T-helper 1 cell treated with Interleukin-12 subunit alpha and Interleukin-12 subunit beta and Interleukin-4 antibody, amounts not matched to agents 30 μg/mL and 1 μg/mL, for 36 hours (primary cell): ENCODE measurements around the gene CCL24.
"Not testable (repeated sequence)": the region's sequence is repeated elsewhere in the genome, so short reads cannot be mapped to it uniquely, and the experiment has no call there.

Experiments
- H3K27ac Mint-ChIP-seq: one replicate; pipeline ENCODE4 v1.8.0; 2021; ENCODE audit warnings: mild to moderate bottlenecking, mixed read lengths
- H3K27me3 Mint-ChIP-seq: one replicate; pipeline ENCODE4 v1.8.0; 2021; ENCODE audit warnings: low read depth, mixed read lengths
- H3K36me3 Mint-ChIP-seq: one replicate; pipeline ENCODE4 v1.8.0; 2021; ENCODE audit warnings: low read depth, mixed read lengths
- H3K4me1 Mint-ChIP-seq: one replicate; pipeline ENCODE4 v1.8.0; 2021; ENCODE audit warnings: low read depth, mixed read lengths
- H3K4me3 Mint-ChIP-seq: one replicate; pipeline ENCODE4 v1.8.0; 2021; ENCODE audit warnings: mild to moderate bottlenecking, moderate library complexity, mixed read lengths
- H3K9me3 Mint-ChIP-seq: one replicate; pipeline ENCODE4 v1.8.0; 2021; ENCODE audit warnings: mixed read lengths

Gene CCL24

DNA sequence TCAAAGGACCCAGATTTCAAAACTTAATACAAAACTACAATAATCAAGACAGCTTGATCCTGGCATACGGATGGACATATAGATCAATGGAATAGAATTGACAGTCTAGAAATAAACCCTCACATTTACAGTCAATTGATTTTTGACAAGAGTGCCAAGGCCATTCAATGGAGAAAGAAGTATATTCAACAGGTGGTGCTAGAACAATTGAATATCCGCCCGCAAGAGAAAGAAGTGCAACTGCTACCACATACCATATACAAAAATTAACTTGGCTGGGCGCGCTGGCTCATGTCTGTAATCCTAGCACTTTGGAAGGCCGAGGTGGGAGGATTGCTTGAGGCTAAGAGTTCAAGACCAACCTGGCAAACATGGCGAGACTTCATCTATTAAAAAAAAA is 23.2 kb upstream of the CCL24 start:
- no peaks in the 10 kb centered on the region for H3K27me3 Mint-ChIP-seq
- H3K27ac Mint-ChIP-seq: no peak overlapping the region
- H3K4me1 Mint-ChIP-seq: no peaks in the 10 kb centered on the region
- no peak overlapping the region for H3K4me3 Mint-ChIP-seq
- no peaks in the 10 kb centered on the region for H3K36me3 Mint-ChIP-seq
- no peaks in the 10 kb centered on the region for H3K9me3 Mint-ChIP-seq

DNA sequence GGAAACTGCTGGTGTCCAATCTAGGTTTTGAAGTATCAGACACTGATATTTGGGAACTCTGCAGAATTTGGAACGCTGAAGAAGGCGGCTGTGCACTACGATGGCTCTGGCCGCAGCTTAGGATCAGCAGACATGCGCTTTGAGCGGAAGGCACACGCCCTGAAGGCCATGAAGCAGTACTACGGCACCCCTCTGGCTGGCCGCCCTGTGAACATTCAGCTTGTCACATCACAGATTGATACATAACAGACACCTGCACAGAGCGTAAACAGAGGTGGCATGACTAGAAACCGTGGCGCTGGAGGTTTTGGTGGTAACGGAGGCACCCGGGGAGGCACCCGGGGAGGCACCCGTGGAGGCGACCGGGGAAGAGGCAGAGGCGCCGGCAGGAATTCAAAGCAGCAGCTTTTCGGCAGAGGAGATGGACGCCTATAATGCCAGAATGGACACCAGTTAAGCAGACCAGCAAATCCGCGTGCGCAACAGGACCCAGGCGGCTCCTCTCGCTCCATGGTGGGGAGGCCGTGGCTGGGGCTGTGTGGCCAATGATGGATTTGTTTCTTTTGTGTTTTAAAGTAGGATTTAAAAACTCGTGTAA is 22.2 kb upstream of the CCL24 start:
- Mint-ChIP-seq H3K4me1 (no peaks in the 10 kb centered on the region), H3K36me3 (no peaks in the 10 kb centered on the region), H3K27ac (no peak overlapping the region), H3K4me3 (no peak overlapping the region), H3K9me3 (no peaks in the 10 kb centered on the region), H3K27me3 (no peaks in the 10 kb centered on the region)

DNA sequence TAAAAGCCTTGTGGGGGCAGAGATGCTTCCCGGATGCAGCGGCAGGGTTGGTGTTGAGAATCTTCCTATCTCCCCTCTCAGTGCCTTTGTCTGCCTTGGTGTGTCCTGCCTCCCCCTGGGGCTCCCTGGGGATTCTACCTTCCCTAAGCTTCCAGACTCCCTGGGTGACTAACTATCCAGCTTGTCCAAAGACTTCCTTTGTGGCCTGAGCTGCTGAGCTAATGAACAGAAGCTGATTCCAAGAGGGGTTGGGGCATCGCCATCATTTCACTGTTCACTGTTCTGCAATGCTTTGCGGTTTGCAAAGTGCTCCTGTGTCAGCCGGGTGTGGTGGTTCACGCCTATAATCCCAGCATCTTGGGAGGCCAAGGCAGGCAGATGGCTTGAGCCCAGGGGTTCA is 20.1 kb upstream of the CCL24 start:
- H3K36me3 Mint-ChIP-seq, H3K27me3 Mint-ChIP-seq, H3K4me3 Mint-ChIP-seq, H3K9me3 Mint-ChIP-seq, H3K27ac Mint-ChIP-seq, H3K4me1 Mint-ChIP-seq: not testable (repeated sequence)

DNA sequence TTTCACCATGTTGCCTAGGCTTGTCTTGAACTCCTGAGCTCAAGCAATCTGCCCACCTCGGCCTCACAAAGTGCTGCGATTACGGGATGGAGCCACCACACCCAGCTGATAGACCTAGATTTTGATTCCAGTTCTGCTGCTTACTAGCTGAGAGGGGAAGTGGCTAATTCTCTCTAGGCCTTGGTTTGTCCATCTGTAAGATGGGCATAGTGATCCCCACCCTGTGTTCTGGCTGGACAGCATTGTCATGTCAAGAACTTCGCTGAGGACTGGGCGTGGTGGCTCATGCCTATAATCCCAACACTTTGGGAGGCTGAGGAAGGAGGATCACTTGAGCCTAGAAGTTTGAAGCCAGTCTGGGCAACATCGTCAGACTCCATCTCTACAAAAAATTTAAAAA is 17.4 kb upstream of the CCL24 start:
- no peaks in the 10 kb centered on the region for H3K9me3 Mint-ChIP-seq
- H3K27me3 Mint-ChIP-seq: no peaks in the 10 kb centered on the region
- H3K4me1 Mint-ChIP-seq: no peaks in the 10 kb centered on the region
- H3K4me3 Mint-ChIP-seq: no peak overlapping the region
- no peak overlapping the region for H3K27ac Mint-ChIP-seq
- no peaks in the 10 kb centered on the region for H3K36me3 Mint-ChIP-seq

DNA sequence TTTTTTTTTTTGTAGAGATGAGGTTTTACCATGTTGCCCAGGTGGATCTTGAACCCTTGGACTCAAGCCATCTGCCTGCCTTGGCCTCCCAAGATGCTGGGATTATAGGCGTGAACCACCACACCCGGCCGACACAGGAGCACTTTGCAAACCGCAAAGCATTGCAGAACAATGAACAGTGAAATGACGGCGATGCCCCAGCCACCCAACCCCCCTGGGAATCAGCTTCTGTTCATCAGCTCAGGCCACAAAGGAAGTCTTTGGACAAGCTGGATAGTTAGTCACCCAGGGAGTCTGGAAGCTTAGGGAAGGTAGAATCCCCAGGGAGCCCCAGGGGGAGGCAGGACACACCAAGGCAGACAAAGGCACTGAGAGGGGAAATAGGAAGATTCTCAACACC is 16.1 kb upstream of the CCL24 start:
- H3K27me3 Mint-ChIP-seq, H3K4me1 Mint-ChIP-seq, H3K9me3 Mint-ChIP-seq, H3K27ac Mint-ChIP-seq, H3K4me3 Mint-ChIP-seq, H3K36me3 Mint-ChIP-seq: not testable (repeated sequence)

DNA sequence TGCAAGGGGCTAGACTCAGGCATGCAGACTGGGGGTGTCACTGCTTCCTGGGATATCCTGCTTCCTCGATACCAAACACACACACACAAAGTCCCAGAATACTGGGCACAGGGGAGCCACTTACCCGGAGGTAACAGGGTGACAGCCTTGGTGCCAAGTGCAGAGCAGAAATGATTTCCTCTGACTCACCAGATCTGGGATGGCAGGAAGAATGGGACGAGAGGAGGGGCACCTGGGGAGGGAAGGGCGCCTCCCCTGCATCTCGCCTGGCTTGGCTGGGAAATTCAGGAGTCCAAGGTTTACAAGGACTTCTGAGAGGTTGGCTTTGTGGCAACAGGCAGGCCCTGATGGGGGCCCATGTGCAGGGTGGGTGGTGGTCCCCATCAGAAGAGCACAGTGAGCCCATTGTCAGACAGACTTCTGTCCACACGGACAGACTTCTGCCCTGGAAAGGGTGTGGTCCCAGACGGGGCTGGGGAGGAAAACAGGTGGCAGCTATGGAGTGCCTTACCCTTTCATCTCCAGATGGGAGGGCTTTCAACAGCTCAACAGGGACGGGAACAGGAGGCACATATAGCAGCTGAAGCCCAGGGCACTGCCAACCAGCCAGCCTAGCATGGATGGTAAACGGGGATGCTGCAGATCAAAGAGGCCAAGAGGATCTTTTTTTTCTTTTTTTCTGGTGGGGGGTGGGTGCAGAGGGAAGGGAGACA is 9.7 kb upstream of the CCL24 start:
- H3K9me3 Mint-ChIP-seq: no peaks in the 10 kb centered on the region
- no peaks in the 10 kb centered on the region for H3K27me3 Mint-ChIP-seq
- H3K4me3 Mint-ChIP-seq: no peak overlapping the region
- no peaks in the 10 kb centered on the region for H3K36me3 Mint-ChIP-seq
- H3K27ac Mint-ChIP-seq: no peak overlapping the region
- H3K4me1 Mint-ChIP-seq: no peaks in the 10 kb centered on the region

DNA sequence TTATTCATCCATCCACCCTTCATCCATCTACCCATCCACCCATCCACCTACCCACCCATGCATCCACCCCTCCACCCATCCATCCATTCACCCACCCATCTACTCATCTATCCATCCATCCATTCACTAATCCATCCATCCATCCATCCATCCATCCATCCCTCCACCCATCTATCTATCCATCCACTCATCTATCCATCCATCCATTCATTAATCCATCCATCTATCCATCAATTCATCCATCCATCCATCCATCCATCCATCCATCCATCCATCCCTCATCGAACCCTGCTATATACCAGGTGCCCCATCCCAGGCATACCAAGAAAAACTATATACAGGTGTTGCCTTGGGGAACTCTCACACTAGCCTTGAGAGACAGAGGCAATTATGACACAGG is 7.1 kb upstream of the CCL24 start:
- Mint-ChIP-seq H3K4me3 (no peak overlapping the region), H3K27ac (no peak overlapping the region), H3K27me3 (no peaks in the 10 kb centered on the region), H3K4me1 (no peaks in the 10 kb centered on the region), H3K9me3 (no peaks in the 10 kb centered on the region), H3K36me3 (no peaks in the 10 kb centered on the region)

DNA sequence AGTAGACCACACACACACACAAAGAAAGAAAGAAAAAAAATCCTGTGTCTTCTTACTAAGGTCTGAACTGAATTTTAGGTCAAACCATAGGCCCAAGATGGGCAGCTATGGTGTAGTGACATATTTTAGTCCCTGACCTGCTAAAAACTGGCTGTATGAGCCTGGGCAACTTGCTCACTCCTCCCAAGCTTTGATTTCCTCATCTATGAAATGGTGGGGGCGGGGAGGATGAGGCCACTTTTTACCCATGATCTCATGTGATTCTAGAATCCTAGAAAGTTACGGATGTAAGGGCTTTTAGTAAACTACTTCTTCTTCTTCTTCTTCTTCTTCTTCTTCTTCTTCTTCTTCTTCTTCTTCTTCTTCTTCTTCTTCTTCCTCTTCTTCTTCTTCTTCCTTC is 6.1 kb upstream of the CCL24 start:
- Mint-ChIP-seq H3K27me3 (no peaks in the 10 kb centered on the region), H3K36me3 (no peaks in the 10 kb centered on the region), H3K4me1 (no peaks in the 10 kb centered on the region), H3K4me3 (no peak overlapping the region), H3K27ac (no peak overlapping the region), H3K9me3 (no peaks in the 10 kb centered on the region)

DNA sequence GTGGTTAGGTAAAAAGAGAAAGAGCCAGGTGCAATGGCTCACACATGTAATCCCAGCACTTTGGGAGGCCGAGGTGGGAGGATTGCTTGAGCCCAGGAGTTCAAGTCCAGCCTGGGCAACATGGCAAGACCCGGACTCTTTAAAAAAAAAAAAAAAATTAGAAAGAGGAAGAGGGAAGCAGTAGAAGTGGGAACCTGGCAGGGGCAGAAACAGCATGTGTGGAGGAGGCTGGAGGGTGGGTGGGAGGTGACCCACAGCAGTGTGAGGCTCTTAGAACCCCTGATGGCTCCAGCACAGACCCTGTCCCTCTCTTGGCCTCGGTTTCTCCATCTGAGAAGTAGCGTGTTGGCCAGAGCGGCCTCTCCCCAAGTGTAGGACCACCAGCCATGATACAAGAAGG is 4.9 kb upstream of the CCL24 start:
- Mint-ChIP-seq H3K9me3 (no peaks in the 10 kb centered on the region), H3K27ac (no peak overlapping the region), H3K27me3 (no peaks in the 10 kb centered on the region), H3K4me1 (no peaks in the 10 kb centered on the region), H3K4me3 (no peak overlapping the region), H3K36me3 (no peaks in the 10 kb centered on the region)

DNA sequence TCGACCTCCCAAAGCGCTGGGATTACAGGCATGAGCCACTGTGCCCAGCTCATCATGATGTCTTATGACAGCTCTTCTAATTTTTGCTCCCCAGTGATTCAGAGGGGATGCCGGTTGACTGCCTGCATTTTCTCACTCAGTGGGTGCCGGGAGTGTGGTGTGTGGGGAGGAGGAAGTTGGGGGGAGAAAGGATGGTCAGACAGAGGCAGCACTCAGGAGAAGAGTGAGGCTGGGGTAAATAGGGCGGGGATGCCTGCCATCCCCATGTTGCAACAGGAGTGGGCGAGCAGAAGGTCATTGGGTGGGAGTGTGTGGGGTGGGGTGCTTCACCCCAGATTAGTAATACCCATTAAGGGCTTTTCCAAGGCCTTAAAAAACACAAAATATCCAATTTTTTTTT is 3.5 kb upstream of the CCL24 start:
- H3K4me1 Mint-ChIP-seq: no peaks in the 10 kb centered on the region
- H3K9me3 Mint-ChIP-seq: no peaks in the 10 kb centered on the region
- no peaks in the 10 kb centered on the region for H3K27me3 Mint-ChIP-seq
- no peaks in the 10 kb centered on the region for H3K36me3 Mint-ChIP-seq
- H3K4me3 Mint-ChIP-seq: no peak overlapping the region
- H3K27ac Mint-ChIP-seq: peak overlapping the region; percentile 34

DNA sequence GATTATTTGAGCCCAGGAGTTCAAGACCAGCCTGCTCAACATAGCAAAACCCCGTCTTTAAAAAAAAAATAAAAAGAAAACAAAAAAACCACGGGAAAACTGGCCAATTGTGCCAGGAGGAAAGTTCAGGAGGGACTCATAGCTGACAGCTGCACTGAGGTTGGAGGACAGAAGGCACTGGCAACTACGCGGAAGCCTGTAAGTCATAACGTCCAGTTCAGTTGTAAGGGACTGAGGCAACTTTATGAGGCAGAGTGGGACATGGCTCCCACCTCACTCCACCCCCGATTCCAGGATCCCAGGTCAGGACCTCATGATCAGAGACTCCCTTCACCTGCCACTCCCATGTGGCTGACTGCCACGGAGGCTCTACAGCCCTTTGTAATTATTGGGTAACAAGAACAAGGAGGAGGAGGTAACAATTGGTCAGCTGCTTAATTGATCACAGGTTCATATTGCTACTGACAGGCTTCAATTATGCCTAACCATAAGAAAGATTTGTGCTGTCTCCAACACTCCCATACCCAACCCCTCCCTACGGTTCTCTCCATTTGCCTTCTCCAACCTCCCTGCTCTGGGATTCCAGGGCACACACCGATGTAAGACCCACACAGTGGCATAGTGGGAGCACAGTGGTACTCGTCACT is 1.9 kb upstream of the CCL24 start:
- Mint-ChIP-seq H3K27me3 (no peaks in the 10 kb centered on the region), H3K9me3 (no peaks in the 10 kb centered on the region), H3K4me3 (no peak overlapping the region), H3K4me1 (no peaks in the 10 kb centered on the region), H3K36me3 (no peaks in the 10 kb centered on the region), H3K27ac (no peak overlapping the region)

DNA sequence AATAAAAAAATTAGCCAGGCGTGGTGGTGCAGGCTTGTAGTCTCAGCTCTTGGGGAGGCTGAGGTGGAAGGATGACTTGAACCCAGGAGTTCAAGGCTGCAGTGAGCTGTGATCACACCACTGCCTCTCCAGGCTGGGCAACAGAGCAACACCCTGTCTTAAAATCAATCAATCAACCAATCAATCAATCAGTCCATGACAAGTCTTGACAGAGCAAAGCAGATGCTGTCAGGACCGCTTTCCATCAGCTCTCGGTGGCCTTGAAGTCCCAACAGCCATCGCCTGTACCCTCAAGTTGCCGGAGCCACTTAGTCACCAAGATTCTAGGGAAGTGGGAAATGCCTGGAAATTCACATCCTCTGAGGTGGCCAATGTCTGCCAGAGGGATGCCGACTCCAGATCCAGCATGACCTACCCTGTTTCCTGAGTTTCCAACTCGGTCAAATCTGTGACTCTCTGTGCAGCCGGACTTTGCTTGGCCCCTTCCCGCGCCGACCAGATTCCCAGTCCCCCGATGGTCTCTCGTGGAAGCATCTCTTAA is 871 bp upstream of the CCL24 start:
- Mint-ChIP-seq H3K27me3 (no peaks in the 10 kb centered on the region), H3K27ac (no peak overlapping the region), H3K4me1 (no peaks in the 10 kb centered on the region), H3K9me3 (no peaks in the 10 kb centered on the region), H3K4me3 (no peak overlapping the region), H3K36me3 (no peaks in the 10 kb centered on the region)

DNA sequence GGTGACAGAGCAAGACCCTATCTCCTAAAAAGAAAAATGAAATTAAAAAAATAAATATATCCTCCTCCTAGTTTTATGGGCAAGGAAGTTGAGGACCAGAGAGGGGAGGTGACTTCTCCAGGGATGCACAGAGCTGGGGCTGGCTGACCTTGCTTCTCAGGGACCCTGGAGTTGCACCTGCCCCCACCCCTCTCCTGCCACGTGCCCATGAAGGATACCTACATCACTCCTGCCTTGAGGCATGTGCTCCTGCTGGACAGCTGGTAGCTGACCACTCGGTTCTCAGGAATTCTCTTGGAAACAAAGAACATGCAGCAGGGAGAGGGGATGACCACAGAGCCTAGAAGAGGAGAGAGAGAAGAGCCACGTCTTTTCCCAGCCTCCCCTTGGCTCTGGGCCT is 522 bp downstream of the CCL24 start:
- Mint-ChIP-seq H3K27ac (no peak overlapping the region), H3K4me3 (no peak overlapping the region), H3K27me3 (no peaks in the 10 kb centered on the region), H3K9me3 (peaks cover under 1% of the 10 kb centered on the region), H3K4me1 (no peaks in the 10 kb centered on the region), H3K36me3 (no peaks in the 10 kb centered on the region)

DNA sequence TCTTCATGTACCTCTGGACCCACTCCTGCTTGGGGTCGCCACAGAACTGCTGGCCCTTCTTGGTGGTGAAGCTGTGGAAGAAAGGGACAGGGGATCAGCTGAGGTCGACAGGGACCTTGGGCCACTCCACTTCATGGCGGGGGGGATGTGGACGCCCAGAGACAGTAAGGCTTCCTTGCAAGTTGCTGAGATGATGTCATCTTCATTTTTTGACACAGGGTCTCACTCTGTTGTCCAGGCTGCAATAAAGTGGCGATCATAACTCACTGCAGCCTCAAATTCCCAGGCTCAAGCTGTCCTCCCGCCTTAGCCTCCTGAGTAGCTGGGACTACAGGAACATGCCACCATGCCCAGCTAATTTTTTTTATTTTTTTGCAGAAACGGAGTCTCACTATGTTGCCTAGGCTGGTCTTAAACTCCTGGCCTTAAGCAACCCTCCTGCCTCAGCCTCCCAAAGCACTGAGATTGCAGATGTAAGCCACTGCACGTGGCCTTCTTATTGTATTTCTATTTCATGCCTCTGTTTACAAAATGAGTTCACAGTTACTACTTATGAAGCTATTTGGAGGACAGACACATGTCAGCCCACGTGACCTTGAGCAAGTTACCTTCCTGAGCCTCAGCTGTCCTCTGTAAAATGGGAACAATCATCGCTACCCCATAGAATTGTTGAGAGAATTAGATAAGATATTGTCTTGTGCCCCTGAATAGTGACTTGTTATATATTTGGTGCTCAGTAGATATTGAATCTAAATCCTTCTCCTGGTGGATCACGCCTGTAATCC is 1.5 kb downstream of the CCL24 start:
- Mint-ChIP-seq H3K4me1 (no peaks in the 10 kb centered on the region), H3K4me3 (no peak overlapping the region), H3K36me3 (no peaks in the 10 kb centered on the region), H3K27me3 (no peaks in the 10 kb centered on the region), H3K9me3 (peaks cover 11% of the 10 kb centered on the region), H3K27ac (no peak overlapping the region)

DNA sequence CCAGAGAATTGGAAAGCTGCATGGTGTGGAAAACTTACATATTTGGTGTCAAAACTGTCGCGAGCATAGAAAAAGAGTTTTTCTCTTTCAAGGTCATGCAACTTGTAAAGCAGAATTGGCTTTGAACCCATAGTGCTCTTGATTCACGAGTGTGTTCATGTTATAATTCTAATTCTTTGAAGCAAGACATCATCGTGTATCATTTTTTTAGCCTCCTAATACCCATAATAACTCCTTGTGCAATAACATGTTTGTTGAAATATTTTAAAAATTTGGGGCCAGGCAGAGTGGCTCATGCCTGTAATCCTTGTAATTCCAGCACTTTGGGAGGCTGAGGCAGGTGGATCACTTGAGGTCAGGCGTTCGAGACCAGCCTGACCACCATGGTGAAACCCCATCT is 4.2 kb downstream of the CCL24 start:
- H3K9me3 Mint-ChIP-seq: peaks cover 18% of the 10 kb centered on the region
- H3K4me3 Mint-ChIP-seq: no peak overlapping the region
- H3K27ac Mint-ChIP-seq: no peak overlapping the region
- H3K36me3 Mint-ChIP-seq: no peaks in the 10 kb centered on the region
- no peaks in the 10 kb centered on the region for H3K27me3 Mint-ChIP-seq
- no peaks in the 10 kb centered on the region for H3K4me1 Mint-ChIP-seq
